Renal cortex interstitium (tissue), 11 donors: Measurements from ENCODE around the gene MYOCD. TPM values are rescaled to one million over a fixed set of nuclear protein-coding genes. Genes with fewer than 3 reads are reported as not detected.

Experiments
- DNase-seq, 11 donors: peaks; one replicate each; pipeline ENCODE4 v3.0.0-alpha.2; 2013; ENCODE audit warnings: low read depth in 9 of 11, low spot score in 4 of 11; ENCODE audit errors: extremely low read depth in 1 of 11
- polyA plus RNA-seq, 3 donors: library from polyadenylated mRNA; unstranded; fragments of 120-200 nt; gene quantifications; one replicate each; pipeline ENCODE4 v1.2.1, GENCODE V29; 2013; ENCODE audit not compliant: insufficient read length in 3 of 3

Gene MYOCD
- polyA plus RNA-seq, 3 donors: 5.4 to 7.4 (median 6.6) TPM

GRCh38 chr17:12637745-12638651, 27.7 kb upstream of the MYOCD start:
- DNase-seq: no peak

GRCh38 chr17:12640364-12640763, 25.3 kb upstream of the MYOCD start:
- no peak for DNase-seq

GRCh38 chr17:12641084-12641483, 24.6 kb upstream of the MYOCD start:
- DNase-seq: no peak

GRCh38 chr17:12642034-12642433, 23.7 kb upstream of the MYOCD start:
- no peak for DNase-seq

GRCh38 chr17:12643822-12644221, 21.9 kb upstream of the MYOCD start:
- DNase-seq: no peak

GRCh38 chr17:12644623-12645022, 21.1 kb upstream of the MYOCD start:
- DNase-seq: no peak

- DNase-seq: no peak
These were observed 18.8 kb upstream of the MYOCD start for GRCh38 chr17:12646761-12647422.

- no peak for DNase-seq
These were observed 17.2 kb upstream of the MYOCD start for GRCh38 chr17:12648498-12648897.

- no peak for DNase-seq
These were observed 9.8 kb upstream of the MYOCD start for GRCh38 chr17:12655936-12656335.

GRCh38 chr17:12656354-12656753, 9.3 kb upstream of the MYOCD start:
- DNase-seq: peak in 1 of 11 donors; percentile 43

- DNase-seq: no peak
These were observed 6.2 kb upstream of the MYOCD start for GRCh38 chr17:12659500-12659899.

- DNase-seq: no peak
These were observed 1.4 kb upstream of the MYOCD start for GRCh38 chr17:12664252-12664651.

- no peak for DNase-seq
These were observed 812 bp upstream of the MYOCD start for GRCh38 chr17:12664894-12665262.

- no peak for DNase-seq
These were observed 1.0 kb downstream of the MYOCD start for GRCh38 chr17:12666718-12667117.

- peak in 4 of 11 donors; percentile 38 to 68 (median 48) for DNase-seq
These were observed 1.7 kb downstream of the MYOCD start for GRCh38 chr17:12667299-12667958.

GRCh38 chr17:12671906-12672305, 6.2 kb downstream of the MYOCD start:
- DNase-seq: no peak

GRCh38 chr17:12672947-12673346, 7.3 kb downstream of the MYOCD start:
- DNase-seq: no peak

GRCh38 chr17:12673788-12674187, 8.1 kb downstream of the MYOCD start:
- DNase-seq: no peak

GRCh38 chr17:12680407-12680897, 14.8 kb downstream of the MYOCD start:
- no peak for DNase-seq

- DNase-seq: no peak
These were observed 15.3 kb downstream of the MYOCD start for GRCh38 chr17:12680993-12681392.
